GM12873 (cell line): Measurements from ENCODE around the gene NEGR1.

Source experiments
- TF ChIP-seq, protein P1 (sequence below): IDR thresholded peaks from 2 replicates; pipeline ENCODE4 v1.5.1; 2012; ENCODE audit warnings: low read depth, mild to moderate bottlenecking, moderate library complexity, low read length, control low read depth; ENCODE audit not compliant: insufficient read depth; ENCODE audit errors: missing control alignments

NEGR1 gene

DNA sequence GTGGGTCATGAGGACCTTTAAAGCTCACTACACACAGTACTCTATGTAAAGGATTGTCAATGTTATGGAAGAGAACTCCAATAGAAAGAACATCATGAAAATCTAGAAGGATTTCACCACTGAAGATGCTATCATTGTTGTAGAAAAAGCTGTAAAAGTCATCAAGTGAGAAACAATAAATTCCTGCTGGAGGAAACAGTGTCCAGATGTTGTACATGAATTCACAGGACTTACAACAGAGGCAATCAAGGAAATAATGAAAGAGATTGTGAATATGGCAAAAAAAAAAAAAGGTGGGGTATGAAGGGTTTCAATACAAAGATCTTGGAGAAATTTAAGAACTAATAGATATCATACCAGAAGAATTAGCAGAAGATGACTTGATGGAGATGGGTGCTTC, 846.4 kb downstream of the NEGR1 start:
- TF ChIP-seq, protein P1, sequence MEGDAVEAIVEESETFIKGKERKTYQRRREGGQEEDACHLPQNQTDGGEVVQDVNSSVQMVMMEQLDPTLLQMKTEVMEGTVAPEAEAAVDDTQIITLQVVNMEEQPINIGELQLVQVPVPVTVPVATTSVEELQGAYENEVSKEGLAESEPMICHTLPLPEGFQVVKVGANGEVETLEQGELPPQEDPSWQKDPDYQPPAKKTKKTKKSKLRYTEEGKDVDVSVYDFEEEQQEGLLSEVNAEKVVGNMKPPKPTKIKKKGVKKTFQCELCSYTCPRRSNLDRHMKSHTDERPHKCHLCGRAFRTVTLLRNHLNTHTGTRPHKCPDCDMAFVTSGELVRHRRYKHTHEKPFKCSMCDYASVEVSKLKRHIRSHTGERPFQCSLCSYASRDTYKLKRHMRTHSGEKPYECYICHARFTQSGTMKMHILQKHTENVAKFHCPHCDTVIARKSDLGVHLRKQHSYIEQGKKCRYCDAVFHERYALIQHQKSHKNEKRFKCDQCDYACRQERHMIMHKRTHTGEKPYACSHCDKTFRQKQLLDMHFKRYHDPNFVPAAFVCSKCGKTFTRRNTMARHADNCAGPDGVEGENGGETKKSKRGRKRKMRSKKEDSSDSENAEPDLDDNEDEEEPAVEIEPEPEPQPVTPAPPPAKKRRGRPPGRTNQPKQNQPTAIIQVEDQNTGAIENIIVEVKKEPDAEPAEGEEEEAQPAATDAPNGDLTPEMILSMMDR, result no peak

DNA sequence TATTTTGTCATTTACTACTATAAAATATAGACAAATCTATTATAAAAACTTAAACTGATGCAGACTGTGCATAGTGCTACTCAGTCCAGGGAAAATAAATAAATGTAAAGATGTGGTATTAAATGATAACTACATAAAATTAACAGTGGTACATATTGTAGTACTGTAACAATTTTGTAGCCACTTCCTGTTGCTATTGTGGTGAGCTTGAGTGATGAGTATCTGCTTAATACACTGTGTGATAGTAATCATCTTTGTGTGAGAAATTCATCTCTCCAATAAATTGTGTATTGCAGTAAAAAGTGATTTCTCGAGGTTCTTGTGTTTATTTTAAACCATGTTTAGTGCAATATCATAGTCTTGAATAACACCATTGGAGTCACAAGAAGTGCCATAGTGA, 848.1 kb downstream of the NEGR1 start:
- TF ChIP-seq, protein P1, result no peak

DNA sequence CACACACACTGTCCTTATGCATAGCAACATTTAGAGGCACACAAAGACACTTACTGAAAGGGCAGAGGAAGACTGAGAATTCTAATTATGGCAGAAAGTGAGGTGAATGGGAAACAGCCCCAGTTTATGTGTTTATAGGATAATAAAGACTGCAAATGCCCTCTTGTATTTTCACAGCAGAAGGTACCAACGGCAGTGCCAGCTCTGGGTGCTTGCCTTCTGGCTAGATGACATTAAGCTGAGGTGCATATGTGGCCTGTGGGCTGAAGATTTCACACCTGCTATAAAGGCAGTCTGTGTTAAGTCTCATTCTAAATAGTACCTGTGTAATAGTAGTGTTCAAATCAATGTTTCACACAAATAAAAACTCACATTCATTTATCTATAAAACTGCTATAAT, 854.3 kb downstream of the NEGR1 start:
- TF ChIP-seq, protein P1, result no peak

DNA sequence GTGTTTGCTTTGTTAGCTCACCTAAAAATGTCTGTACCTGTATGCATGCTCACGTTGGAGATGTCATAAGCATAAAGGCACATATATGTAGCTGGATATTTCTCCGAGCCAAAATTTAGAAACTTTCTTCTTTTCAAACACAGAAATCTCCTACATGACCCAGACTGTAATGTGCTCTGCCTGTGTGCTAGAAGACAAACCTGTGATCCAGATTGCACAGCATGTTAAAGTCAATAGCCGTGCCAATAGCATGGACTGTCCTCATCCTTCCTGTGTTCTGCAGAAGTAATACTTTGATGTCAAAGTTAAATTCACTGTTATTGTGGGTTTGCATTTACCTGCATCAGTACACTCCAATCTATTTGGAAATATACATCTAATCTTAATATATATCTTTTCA, 855.3 kb downstream of the NEGR1 start:
- TF ChIP-seq, protein P1, result no peak

DNA sequence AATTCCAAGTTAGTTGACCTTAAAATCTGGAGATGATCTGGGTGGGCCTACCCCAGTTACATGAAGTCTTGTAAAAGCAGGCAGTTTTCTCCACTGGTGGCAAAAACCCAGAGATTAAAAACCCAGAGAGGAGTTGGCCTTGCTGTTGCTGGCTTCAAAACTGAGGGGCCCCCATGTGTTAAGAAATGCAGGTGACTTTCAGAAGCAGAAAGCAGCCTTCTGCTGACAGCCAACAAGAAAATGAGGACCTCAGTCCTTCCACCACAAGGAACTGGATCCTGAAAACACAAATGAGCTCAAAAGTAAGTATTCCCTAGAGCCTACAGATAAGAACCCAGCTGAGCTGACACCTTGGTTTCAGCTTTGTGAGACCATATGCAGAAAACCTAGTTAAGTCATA, 857.8 kb downstream of the NEGR1 start:
- TF ChIP-seq, protein P1, result no peak

DNA sequence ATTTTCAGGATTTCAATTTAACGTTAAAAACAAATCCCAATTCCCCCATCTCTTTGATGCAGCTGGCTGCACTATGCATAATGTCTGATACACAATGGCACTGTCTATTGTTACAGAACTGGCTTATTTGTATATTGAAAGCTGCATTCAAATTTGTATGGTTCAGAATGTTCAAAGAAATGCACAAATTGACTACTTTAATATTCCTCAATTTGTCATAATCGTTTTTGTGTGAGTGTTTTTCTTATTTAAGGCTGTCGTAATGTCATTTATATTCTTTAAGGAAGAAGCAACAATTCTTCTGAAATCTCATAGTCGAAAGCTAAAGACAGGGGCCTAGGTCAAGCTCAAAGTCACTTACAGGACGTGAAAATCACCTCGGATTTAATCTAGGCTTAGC, 860.1 kb downstream of the NEGR1 start:
- TF ChIP-seq, protein P1, result no peak

DNA sequence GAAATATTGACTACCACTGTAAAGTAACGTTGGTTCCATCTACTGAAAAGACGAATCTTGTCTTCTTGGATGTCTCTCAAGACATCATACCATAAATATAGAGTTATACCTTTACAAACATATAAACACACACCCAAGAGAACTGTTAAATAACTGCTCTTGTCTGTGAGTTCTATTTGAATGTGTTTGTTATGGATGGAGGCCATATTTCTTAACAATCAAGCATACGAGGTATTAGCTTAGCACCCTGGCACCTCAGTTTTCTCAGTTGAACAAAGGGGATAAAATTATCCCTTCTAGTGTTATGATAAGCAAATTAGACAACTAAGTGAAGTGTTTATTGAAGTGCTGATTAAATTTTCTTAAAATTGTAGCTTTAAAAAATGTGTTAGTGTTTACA, 864.9 kb downstream of the NEGR1 start:
- TF ChIP-seq, protein P1, result no peak

DNA sequence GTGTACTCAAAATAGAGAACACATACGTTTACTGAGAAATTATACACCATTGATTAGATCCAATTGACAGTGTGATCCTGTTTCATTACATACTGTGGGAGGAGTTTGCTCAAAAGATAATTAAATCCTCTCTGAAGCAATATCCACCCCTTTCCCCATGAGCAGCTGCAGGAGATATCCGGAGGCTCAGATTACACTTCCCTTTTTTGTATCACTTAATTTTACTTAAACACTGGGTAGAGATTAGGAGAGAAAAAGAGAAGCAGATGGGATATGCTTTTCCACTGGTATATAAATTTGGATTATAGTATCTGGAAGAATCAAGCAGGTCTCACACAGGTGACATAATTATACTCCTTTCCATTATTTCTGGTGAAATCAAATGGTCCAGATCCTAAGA, 868.2 kb downstream of the NEGR1 start:
- TF ChIP-seq, protein P1, result no peak
